Spinal cord (tissue), 10 donors: Measurements from ENCODE around the gene GRM8. TPM values are rescaled to one million over a fixed set of nuclear protein-coding genes. Genes with fewer than 3 reads are reported as not detected.

ENCODE experiments used
- DNase-seq, 6 donors: peaks; one replicate each; pipeline versions ENCODE4 v3.0.0 to v3.0.0-alpha.2; 2013 to 2015; ENCODE audit warnings: low spot score in 6 of 6, low read depth in 4 of 6
- H3K27ac ChIP-seq: one replicate; pipeline ENCODE4 v1.5.1; 2013; ENCODE audit warnings: low read depth, low read length, control low read depth
- H3K27me3 ChIP-seq: one replicate; pipeline ENCODE4 v1.6.1; 2013; ENCODE audit warnings: low read length; ENCODE audit not compliant: control insufficient read depth, insufficient read depth
- H3K36me3 ChIP-seq: one replicate; pipeline ENCODE4 v1.6.1; 2013; ENCODE audit warnings: low read length; ENCODE audit not compliant: control insufficient read depth, insufficient read depth
- H3K4me1 ChIP-seq: one replicate; pipeline ENCODE4 v1.6.1; 2013; ENCODE audit warnings: low read length; ENCODE audit not compliant: control insufficient read depth, insufficient read depth
- H3K4me3 ChIP-seq: one replicate; pipeline ENCODE4 v1.5.1; 2013; ENCODE audit warnings: low read depth, low read length, control low read depth
- H3K9me3 ChIP-seq: one replicate; pipeline ENCODE4 v1.6.1; 2013; ENCODE audit warnings: low read length; ENCODE audit not compliant: control insufficient read depth, insufficient read depth
- WGBS: methylation state at CpG from one replicate; pipeline ENCODE4 v1.1.5; 2013; ENCODE audit warnings: missing lambda C conversion rate; ENCODE audit not compliant: insufficient coverage; 5-methylcytosine and 5-hydroxymethylcytosine counted together
- polyA plus RNA-seq, 2 donors: library from polyadenylated mRNA; unstranded; fragments of 120-200 nt; gene quantifications; one replicate each; pipeline ENCODE4 v1.2.1, GENCODE V29; 2013; ENCODE audit not compliant: insufficient read length in 2 of 2
- total RNA-seq, 2 donors: library from RNA; depleted of rRNA in 1 of 2; stranded (reverse); fragments of 120-200 nt in 1 of 2; fragments of >200 nt in 1 of 2; gene quantifications; one replicate each; pipeline versions ENCODE4 v1.2.3 to v1.2.4, GENCODE V29; 2013 to 2014
- donor health status: healthy.

The GRM8 gene
- total and polyA plus RNA-seq, 4 donors = 15.6 to 26.1 (median 20.7) TPM

- no peak overlapping the region for H3K27ac ChIP-seq
- no peak for DNase-seq
- WGBS = no CpG with 5 or more reads among the region's 2 CpGs
- no peaks in the 10 kb centered on the region for H3K9me3 ChIP-seq
- H3K36me3 ChIP-seq = no peaks in the 10 kb centered on the region
- no peak overlapping the region for H3K4me3 ChIP-seq
- no peaks in the 10 kb centered on the region for H3K4me1 ChIP-seq
- no peaks in the 10 kb centered on the region for H3K27me3 ChIP-seq
Observed at GRCh38 chr7:126436213-126436868, 816.4 kb downstream of the GRM8 start.

GRCh38 chr7:126426652-126427051, 826.1 kb downstream of the GRM8 start:
- Histone ChIP-seq H3K9me3 (no peaks in the 10 kb centered on the region), H3K4me3 (no peak overlapping the region), H3K4me1 (no peaks in the 10 kb centered on the region), H3K27ac (no peak overlapping the region), H3K27me3 (no peaks in the 10 kb centered on the region), H3K36me3 (no peaks in the 10 kb centered on the region)
- no peak for DNase-seq
- no CpG with 5 or more reads among the region's 1 CpG for WGBS

- Histone ChIP-seq H3K4me1 (no peaks in the 10 kb centered on the region), H3K27me3 (no peaks in the 10 kb centered on the region), H3K9me3 (no peaks in the 10 kb centered on the region), H3K4me3 (no peak overlapping the region), H3K36me3 (no peaks in the 10 kb centered on the region), H3K27ac (no peak overlapping the region)
- no CpG with 5 or more reads among the region's 1 CpG for WGBS
- DNase-seq = peak in 1 of 6 donors; percentile 2
Observed at GRCh38 chr7:126424985-126425384, 827.8 kb downstream of the GRM8 start.

GRCh38 chr7:126419047-126419446, 833.7 kb downstream of the GRM8 start:
- H3K36me3 ChIP-seq = no peaks in the 10 kb centered on the region
- H3K4me1 ChIP-seq = no peaks in the 10 kb centered on the region
- no peaks in the 10 kb centered on the region for H3K27me3 ChIP-seq
- H3K27ac ChIP-seq = no peak overlapping the region
- no peak overlapping the region for H3K4me3 ChIP-seq
- no peak for DNase-seq
- H3K9me3 ChIP-seq = no peaks in the 10 kb centered on the region
- WGBS = no CpG with 5 or more reads among the region's 4 CpGs

GRCh38 chr7:126411821-126412383, 840.8 kb downstream of the GRM8 start:
- Histone ChIP-seq H3K4me1 (no peaks in the 10 kb centered on the region), H3K36me3 (no peaks in the 10 kb centered on the region), H3K27me3 (no peaks in the 10 kb centered on the region), H3K27ac (no peak overlapping the region), H3K9me3 (no peaks in the 10 kb centered on the region), H3K4me3 (no peak overlapping the region)
- WGBS = no CpG with 5 or more reads among the region's 3 CpGs
- peak in 3 of 6 donors; percentile 2 to 19 (median 13) for DNase-seq

- Histone ChIP-seq H3K9me3 (no peaks in the 10 kb centered on the region), H3K27ac (no peak overlapping the region), H3K27me3 (no peaks in the 10 kb centered on the region), H3K4me1 (no peaks in the 10 kb centered on the region), H3K36me3 (no peaks in the 10 kb centered on the region), H3K4me3 (no peak overlapping the region)
- DNase-seq = no peak
- WGBS = no CpG with 5 or more reads among the region's 3 CpGs
Observed at GRCh38 chr7:126411032-126411820, 841.5 kb downstream of the GRM8 start.

DNA sequence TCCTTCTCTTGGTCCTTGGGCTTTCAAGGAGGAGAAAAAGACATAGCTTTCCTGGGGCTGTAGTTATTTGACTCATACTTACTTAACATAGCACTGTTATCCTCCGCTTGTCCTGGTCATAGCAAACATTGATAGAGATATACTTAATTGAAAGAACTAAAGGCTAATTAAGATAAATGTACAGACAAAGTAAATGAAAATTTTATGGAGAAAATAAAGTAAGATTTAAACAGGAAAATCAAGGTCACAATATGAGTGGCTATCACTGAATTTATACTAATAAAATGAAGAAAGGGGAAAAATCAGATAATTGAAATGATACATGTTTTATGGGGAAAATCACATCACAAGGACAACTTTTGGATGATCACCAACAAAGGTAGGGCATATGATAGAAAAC, 849.7 kb downstream of the GRM8 start:
- no peaks in the 10 kb centered on the region for H3K27me3 ChIP-seq
- WGBS = no CpG with 5 or more reads among the region's 1 CpG
- H3K4me3 ChIP-seq = no peak overlapping the region
- no peaks in the 10 kb centered on the region for H3K4me1 ChIP-seq
- H3K9me3 ChIP-seq = no peaks in the 10 kb centered on the region
- H3K36me3 ChIP-seq = no peaks in the 10 kb centered on the region
- DNase-seq = no peak
- no peak overlapping the region for H3K27ac ChIP-seq

GRCh38 chr7:126401918-126402317, 850.8 kb downstream of the GRM8 start:
- H3K9me3 ChIP-seq = no peaks in the 10 kb centered on the region
- H3K4me1 ChIP-seq = no peaks in the 10 kb centered on the region
- no peak overlapping the region for H3K27ac ChIP-seq
- H3K36me3 ChIP-seq = no peaks in the 10 kb centered on the region
- no peak for DNase-seq
- H3K27me3 ChIP-seq = no peaks in the 10 kb centered on the region
- no peak overlapping the region for H3K4me3 ChIP-seq

- no peak overlapping the region for H3K4me3 ChIP-seq
- H3K27me3 ChIP-seq = no peaks in the 10 kb centered on the region
- no peak overlapping the region for H3K27ac ChIP-seq
- no peaks in the 10 kb centered on the region for H3K4me1 ChIP-seq
- 80% methylated on average over 1 of the region's 3 CpGs for WGBS
- no peaks in the 10 kb centered on the region for H3K36me3 ChIP-seq
- H3K9me3 ChIP-seq = no peaks in the 10 kb centered on the region
- DNase-seq = no peak
Observed at GRCh38 chr7:126398851-126399529, 853.8 kb downstream of the GRM8 start.
